ENCODE data around the gene HPCA. TPM values are rescaled to one million over a fixed set of nuclear protein-coding genes. Genes with fewer than 3 reads are reported as not detected.
A peak's percentile ranks its signal among the peaks of the same experiment; 100 is the strongest.

The HPCA gene
- total RNA-seq (2014; rRNA removed; shearing (Covaris generic)) = not detected in 2 replicates
- polyA plus RNA-seq (2015; cell fraction: cytosol; rRNA removed) = not detected in 2 replicates
- not detected in 2 replicates for polyA plus RNA-seq (2015; cell fraction: nucleus; rRNA removed)

DNA sequence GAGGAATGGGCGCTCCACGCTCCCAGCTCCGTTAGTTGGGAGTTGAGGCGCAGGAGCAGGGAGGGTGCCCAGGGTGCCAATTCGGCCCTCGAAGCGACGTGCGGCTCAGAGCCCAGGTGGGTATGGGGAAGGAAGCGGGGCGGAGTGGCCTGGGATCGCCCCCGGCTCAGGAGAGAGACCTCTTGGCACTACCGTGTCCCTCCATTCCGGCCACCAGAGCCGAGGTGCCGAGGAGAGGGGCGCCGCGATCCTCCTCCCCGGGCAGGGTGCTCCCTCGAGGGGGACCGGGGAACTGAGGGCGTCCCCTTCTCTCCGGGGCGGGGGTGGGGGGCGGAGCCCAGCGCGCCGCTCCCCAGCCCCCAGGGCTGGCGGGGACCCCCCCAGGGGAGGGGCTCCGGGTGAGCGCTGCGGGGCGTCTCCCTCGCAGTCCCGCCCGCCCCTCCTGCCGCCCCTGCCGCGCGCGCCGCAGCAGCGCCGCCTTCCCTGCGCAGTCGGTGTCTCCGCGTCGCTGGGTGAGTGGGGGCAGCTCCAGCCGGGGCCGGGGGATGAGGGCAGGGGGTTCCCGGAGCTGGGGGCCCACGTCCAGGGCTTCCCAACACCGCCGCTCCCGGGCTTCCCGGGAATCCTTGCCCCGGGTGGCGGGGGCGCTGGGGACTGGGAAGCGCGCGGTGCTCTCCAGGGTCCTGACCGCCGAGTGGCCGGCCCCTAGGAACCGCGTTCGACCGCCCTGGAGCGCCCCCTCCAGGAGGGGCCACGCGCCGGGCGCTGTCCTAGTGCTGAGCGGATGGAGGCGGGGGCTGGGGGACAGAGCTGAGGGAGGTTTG, at the start of gene HPCA:
Gene HPCA (plus strand): TSS at position 488 of the 824 bp plus-strand sequence. CDS start 2,408 bp downstream, outside the sequence.
- DNase-seq (ENCODE audit: low read depth) = peak; percentile 33

DNA sequence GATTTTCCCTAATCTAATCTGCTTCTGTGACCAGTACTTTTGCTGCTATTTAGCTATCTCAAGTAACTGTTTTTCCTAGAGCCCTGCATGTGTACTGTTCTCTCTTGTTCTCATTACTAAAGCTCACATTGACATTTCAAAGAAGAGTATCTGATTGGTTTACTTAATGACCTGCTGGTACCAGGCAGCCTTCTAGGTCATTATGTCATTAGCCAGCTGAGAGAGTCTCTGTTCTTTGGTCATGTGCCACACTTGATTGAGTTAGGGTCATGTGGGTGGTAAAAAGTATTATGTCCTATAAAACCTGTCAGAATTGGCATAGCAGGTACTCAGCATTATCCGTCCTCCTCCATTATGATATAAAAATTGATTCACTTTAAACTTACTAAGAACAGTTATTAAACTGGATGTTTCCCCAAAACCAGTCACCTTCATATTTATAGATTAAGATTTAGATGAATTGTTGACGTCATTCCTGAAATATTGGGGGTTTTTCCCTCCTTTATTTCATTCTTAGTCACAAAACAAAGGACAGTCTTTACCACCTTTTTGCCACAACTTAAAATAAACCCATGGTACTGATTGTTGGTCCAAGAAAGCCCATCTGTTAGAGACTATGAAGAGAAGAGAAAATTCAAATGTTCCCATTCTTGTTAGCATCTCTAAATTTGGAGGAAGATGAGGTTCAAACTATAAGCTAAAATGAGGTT, 37.8 kb upstream of the HPCA start:
- no peak for DNase-seq (ENCODE audit: low read depth)

DNA sequence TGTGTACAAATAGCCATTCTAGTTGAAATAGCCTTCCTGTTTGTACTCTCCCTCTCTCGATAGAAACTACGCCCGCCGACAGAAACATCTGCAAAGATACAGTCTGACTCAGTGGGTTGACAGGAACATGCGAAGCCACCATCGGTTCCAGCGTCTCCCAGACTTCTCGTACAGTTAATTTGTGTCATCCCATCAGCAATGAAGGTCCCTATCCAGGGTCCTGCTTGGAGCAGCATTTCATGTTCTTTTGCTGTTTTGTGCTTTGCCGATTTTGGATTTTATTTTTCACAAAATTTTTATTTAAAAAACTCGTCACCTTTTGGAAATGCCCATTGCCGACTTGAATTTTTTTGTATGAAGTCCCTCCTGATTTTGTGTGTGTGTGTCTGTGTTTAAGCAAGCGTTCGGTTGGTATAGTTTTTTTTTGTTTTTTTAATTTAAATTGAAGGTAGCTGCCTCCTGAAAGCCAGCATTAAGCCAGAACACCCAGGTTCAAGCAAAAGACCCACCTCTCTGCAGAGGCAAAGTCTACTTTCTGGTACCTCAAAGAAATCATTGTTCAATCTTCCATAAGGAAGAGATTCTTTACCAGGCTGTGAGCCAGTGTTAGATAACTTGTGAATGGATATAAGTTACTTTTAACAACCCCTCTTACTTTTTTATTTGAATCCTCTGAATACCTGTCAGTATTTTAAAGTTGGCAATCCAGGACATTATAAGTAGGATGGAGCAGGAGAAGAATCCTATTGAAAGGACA, 30.3 kb upstream of the HPCA start:
- DNase-seq (ENCODE audit: low read depth) = no peak

DNA sequence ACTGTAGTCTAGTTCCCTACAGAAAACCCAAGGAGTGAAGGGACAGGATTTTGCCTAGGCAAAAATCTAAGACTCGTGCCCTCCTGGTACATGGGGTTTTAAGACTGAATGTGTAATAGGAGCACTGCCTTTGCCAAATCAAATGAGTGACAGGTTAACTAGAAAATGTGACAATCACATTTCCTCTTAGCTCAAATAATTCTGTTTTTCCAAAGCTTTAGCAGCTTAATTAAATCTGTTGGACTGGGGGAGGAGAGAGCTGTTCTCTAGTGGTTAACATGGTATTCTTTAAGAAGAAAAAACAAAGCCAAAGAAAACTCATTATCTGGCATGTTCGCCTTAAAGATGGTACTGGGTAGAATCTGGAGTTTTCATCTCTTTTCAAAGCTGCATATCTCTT, 28.2 kb upstream of the HPCA start:
- no peak for DNase-seq (ENCODE audit: low read depth)

DNA sequence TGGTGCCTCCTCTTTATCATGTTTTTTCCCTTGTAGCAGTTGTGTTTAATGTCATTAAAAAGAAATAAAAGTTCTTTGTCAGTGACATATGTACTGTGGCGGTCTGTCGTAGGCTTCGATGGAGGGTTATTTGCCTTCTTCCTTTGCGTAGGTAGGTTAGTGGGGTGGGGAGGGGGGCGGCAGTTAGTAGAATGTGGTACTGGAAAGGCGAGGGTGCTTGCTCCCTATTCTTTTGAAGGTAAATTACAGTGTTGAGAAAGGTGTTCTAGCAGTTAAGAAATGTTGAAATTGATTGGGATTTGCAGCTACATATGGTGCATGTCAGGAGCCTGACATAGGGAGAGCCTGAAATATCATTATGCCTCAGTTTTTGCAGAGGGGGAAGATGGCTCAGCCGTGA, 27.5 kb upstream of the HPCA start:
- DNase-seq (ENCODE audit: low read depth) = no peak

DNA sequence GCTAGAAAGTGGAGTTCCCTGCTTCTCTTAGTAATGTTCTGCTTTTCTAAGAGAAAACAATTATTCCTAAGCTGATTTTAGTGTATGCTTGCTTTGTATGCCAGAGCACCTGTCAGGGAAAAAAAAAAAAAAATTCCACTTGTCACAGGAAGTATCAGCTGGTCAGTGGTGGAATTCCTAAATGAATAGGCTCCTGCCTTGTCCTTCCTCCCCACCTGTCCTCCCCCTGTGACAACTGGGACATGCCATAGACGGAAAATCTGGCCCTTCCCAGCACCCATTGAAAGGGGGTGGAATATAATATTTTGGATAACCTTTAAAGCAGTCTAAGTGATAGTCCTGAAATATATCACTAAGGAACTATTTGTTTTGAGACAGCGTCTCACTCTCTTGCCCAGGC, 26.4 kb upstream of the HPCA start:
- no peak for DNase-seq (ENCODE audit: low read depth)

DNA sequence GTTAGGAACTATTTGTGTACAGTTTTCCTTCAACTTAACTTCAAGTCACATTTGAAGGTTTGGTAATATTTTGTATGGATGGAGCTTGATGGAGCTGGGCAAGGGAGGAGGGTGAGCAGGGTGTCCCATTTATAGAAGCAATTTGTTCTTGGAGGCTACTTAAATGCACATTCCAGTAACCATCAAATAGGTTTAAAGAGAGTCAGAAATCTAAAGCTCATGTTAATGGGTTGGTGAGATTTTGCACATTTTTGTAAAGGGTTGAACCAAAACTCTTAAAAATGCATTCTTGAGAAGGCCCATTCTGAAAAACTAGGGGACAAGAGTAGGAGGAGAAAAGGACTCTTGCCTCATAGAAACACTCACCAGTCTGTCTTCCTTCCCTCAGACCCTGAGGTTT, 25.7 kb upstream of the HPCA start:
- DNase-seq (ENCODE audit: low read depth) = no peak

DNA sequence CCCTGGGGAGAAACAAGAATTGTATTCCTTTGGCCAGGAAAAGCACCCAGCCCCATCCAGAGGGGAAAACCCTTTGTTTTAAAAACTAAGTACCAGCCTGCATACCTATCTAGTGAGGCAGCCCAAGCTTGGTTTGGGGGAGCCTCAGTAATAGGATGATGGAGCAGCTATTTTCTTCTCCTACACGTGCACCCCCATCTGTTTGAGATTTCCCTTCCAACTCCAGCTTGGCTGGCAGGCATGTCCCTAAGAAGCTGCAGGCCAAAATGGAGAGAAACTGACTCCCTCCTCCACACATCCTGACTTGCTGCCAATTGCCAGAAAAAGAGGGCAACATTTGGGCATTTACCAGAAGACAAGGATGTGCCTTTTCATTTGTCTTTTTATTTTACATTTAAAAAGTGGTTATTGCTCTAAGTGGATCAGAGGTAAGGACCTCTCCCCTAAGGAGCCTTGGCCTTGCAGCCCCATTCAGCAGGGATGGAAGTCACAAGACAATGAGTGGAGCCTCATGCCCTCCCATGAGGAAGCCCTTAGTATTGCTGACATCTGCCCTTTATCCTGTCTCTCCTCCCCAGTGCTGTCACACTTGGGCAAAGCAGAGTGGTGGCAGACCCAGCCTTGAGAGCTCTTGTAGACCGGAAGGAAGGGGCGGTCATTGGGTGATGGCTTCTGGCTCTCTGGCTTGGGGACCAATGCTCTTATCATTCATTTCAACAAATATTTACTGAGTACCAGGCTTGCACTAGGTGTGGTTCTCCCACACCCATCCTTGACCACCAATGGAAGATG, 24.2 kb upstream of the HPCA start:
- DNase-seq (ENCODE audit: low read depth) = no peak

DNA sequence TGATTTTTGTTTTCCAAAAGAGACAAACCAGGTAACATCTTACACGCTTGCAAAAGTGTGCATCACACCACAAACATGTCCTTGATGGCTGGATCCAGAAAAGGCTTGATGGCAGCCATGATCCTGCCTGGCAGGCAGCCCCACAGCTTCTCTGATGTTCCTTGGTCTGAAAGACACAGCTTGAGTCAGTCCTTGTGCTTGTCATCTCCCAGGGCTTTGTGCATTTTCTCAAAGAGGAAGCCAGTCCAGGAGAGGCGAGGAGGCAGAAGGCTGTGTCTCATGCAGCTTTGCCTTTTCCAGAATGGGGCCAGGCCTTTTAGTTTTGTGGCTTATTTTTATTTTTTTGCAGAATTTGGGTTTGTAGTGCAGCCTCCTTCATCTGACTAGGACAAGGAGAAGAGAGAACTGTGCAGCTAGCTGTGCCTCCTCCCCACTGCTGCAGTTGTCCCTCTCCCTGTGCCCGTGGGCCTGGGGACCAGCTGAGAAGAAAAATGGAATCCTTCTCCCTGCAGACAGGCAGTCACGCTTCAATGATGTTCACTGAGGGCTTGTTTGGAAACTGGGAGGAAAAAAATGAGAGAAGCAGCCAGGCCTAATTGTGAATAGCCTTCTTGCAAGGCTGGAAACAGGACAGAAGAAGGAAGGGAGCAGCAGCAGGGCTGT, 22.9 kb upstream of the HPCA start:
- DNase-seq (ENCODE audit: low read depth) = no peak

DNA sequence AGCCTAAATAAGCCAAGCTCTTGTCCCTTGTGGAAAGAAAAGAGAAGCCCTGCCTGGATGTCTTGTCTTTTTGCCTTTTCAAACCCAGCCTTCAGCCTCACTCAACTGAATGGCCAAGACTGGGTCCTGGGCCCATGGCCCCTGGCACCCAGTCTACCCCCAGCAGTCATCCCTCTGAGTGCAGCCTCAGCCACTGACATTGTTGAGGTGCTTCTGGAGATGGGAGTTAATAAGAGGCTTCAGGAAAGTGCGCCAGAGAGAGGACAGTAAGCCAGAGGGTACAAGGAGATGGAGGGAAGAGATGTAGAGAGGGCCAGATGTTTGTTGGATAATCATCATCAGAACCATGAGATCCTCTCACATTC, 22.4 kb upstream of the HPCA start:
- no peak for DNase-seq (ENCODE audit: low read depth)

DNA sequence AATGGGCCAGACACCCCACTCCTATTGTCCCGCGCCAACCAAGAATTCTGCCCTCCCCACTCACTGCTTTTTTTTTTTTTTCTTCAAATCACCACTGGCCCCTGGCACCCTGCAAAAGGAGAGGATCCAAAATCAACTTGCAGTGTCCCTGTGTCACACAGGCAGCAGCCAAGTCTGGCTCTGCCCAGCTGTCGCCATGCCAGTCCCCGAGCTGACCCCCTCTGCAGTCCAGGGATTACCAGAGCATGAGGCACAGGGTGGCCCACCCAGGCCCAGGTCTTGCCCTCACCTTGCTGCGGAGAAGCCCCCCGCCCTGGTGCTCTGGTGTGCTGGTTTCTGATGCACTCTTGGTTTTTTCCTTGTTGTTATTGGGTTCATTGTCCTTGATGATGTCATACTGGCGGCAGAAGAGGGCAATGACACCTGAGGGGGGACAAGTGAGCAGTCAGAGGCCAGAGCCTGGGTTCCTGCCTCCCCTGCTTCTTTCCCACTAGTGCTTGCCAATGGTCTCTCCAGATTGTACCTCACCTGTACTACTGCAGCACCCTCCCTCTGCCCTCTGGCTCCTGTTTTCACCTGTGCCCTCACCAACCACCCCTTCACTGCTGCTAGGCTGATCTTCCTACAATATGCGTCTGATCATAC, 21.8 kb upstream of the HPCA start:
- DNase-seq (ENCODE audit: low read depth) = no peak

DNA sequence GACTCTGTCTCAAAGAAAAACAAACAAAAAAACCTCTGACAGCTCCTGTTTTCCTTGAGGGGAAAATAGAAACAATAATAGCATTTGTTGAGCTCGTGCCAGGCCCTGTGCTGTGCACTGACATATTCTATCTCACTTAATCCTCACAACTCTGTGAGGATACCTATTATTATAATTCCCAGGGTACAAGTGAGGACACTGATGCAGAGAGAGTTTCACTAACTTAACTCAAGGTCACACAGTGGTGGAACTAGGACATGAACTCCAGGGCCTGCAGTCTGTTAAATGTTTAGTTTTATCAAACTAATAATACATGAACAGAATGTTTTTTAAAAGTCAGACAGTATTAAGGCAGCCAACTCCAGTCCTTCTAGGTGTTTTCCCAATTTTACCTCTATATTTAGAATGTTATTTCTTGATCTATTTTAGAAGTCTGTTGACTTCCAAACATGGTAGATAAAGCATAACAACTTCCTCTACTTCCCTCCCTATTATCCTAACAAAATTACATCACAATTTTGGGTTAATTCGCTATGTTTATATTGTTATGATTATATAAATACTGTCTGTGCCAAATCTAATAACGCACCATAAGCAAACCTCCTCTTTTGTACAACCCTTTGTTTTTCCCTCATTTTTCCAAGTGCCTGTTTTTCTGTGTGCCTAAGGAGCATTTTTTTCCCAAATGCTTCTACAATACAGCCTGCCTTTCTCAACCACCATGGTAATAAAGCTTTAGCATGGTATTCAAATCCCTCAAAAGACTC, 20.5 kb upstream of the HPCA start:
- no peak for DNase-seq (ENCODE audit: low read depth)

DNA sequence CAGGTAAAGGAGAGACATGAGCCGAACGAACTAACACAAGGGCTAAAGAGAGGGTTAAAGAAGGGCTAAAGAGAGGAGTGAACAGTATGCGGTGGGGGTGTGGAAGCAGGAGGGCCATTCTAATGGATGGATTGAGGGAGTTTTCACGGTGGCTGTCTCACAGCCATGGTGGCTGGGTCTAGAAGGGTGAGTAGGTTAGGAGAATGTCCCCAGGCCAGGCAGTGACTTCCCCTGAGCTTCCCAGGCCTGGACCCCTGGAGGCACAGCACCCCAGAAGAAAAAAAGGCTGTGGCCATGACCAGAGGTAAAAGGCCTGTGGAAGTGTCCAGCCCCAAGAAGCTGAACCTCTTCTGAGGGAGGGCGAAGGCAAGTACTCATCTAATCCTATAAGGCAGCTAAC, 19.1 kb upstream of the HPCA start:
- DNase-seq (ENCODE audit: low read depth) = no peak

DNA sequence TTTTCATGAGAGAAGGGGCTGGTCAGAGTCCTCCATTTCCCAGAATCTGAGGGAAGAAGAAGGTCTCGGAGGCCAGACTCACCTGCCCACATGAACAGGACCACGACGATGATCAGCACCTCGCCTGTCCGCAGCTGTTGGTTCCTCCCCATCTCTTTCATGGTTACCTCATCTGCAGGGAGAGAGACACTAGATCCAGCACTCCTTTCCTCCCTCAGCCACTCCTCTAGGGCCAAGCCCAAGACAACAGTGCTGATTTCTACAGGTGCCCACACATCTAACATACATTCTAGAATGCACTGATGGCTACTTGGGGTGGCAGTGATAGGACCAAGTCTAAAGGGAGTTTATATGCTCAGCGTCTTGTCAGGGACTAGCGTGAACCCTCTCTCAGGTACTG, 18.6 kb upstream of the HPCA start:
- DNase-seq (ENCODE audit: low read depth) = no peak

DNA sequence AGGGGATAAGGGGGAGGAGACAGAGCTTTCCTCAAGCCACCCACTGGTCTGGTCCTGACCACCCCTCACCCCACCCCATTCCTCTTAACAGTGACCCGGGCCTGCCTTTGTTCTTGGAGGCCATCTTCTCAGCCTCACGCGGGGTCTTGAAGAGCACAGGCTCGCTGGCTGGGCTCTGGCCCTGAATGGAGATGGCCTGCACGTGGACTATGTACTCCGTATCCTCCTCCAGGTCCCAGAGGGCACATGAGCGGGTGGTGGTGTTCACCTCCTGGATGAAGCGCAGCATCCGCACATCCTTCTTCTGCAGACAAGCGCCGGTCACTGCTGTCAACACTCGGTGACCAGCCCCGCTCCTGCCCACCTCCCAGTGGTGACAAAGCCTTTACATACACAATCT, 18.2 kb upstream of the HPCA start:
- DNase-seq (ENCODE audit: low read depth) = no peak

DNA sequence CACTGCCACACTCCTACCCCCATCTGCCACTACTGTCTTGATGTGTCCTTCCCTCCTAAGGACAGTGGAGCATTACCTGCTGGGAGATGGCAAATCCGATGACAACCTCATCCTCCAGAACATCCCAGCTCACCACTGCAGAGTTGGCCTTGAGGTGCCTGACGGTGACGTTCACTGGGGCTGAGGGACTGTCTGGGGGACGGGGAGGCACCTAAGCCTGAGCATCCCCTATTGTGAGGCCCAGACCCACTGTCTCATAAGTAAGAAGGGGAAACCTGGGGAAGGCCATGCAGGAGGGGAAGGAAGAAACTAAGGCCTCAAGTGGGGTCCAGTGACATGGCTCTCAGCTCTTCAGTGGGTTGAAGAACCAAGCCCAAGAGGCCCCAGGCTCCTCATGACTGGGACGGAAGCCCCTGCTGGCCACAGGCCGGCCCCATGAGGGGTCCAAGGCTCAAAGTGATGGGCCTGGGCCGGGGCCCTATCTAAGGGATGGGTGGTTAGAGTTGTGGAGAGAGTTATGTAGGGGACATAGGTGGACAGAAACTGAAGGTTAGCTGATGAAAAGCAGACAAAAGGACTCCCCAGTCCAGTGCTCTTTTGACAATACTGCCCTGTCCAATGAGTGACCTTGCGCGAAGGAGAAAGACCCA, 17.4 kb upstream of the HPCA start:
- no peak for DNase-seq (ENCODE audit: low read depth)

DNA sequence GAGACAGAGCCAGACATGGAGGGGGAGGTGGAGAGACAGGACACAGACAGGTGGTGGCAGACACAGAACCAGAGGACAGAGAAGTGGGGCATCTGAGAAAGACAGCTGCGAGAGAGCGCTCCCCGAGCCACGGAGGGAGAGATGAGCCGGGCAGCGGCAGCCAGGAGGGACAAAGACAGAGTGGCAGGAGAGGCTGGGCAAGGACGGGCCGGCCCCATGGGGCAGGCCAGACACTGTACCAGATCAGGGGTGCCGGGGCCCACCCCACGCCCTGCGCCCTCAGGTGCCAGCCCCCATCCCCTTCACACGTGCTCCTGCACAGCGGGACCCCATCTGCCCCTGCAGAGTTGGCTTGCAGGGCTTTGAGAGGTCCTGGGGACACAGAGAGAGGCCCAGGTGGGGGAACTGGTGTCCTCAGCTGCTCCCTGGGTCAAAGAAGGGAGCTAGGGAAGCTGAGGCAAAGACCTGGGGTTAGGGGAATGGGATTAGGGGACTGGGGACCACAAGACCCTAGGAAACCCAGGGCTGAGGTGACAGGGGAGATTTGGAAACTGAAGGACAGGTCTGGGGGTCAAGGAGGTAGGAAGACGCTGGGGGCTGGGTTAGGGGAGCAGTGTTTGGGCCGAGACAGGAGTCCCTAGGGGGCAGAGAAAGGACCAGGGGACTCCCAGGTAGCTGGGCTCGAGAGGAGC, 16.2 kb upstream of the HPCA start:
- no peak for DNase-seq (ENCODE audit: low read depth)
